ENCODE results near the gene SYNJ2. TPM values are rescaled to one million over a fixed set of nuclear protein-coding genes. Genes with fewer than 3 reads are reported as not detected.
A peak's percentile ranks its signal among the peaks of the same experiment; 100 is the strongest.

Gene SYNJ2
- total RNA-seq, 1 donor from 2014 or later = 60.3 TPM

DNA sequence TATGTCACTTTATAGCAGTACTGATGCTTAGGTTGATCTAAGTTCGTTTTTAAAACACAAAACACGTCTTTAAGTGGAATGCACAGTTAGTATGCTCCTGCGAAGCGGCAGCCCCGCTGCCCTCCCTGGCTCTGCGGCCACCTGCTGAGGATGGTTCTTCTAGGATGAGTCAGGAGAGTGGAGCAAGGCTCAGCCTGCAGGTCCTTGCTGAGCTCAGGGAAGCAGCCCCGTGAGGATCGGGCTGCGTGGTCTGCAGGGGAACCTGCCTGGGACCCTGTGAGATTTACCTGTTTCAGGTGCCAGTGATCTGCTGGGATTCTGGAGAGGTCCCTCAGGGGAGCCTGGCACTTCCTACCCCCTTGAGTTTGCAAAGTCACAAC lies 57.5 kb downstream of the SYNJ2 start:
- no peak for DNase-seq (ENCODE audit: low read depth, low spot score)

DNA sequence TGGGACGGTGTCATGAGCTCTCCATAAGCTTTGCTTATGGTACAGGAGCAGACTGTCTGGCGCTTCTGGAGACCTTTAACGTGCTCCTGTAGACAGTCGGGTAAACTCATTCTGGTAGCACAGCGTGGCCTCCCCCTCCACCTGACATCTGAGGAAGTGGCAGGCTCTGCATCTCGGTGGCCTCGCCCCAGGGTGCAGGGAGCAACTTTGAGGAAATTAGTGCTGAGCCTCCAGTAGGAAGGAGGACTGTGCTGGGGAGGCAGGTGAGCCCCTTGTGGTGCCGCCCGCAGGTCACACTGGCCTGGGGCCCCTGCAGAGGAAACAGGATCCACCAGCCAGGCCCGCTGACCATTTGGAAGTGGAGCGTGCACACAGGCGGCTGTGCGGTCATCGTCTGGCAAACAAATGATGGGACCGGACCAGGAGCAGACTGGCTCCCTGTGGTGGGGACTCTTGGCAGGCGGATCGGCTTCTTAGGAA lies 57.9 kb downstream of the SYNJ2 start:
- no peak for DNase-seq (ENCODE audit: low read depth, low spot score)

DNA sequence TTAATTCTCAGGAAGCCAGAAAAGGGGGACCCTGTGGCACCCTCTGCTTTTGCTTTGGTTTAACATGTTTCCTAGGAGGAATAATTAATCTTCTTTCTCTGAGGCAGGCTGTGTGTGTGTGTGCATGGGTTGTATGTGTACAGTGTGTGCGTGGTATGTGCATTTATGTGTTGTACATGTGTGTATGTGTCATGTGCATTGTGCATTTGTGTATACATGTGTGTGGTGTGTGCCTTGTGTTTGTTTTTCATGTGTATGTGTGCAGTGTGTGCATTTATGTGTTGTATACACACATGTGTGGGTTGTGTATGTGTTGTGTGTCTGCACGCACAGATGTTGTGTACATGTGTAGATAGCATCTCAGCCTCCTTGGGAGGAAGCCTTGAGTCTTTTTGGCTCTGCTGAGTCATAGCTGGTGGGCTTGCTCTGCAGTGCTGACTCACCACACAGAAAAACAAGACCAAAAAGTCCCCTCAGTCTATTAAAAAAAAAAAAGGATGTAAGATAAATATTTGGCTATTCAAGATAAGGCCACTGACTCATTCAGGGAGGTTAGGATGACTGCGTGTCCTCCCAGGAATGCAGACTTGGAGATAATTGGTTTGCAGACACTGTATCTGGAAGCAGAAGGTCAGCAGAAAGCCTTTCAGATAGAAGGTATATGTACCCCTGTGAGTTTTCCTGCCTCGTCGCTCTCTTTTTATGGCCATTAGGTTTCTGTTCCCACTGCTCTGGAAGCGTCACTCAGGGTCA lies 58.6 kb downstream of the SYNJ2 start:
- DNase-seq (ENCODE audit: low read depth, low spot score) = peak; percentile 96

DNA sequence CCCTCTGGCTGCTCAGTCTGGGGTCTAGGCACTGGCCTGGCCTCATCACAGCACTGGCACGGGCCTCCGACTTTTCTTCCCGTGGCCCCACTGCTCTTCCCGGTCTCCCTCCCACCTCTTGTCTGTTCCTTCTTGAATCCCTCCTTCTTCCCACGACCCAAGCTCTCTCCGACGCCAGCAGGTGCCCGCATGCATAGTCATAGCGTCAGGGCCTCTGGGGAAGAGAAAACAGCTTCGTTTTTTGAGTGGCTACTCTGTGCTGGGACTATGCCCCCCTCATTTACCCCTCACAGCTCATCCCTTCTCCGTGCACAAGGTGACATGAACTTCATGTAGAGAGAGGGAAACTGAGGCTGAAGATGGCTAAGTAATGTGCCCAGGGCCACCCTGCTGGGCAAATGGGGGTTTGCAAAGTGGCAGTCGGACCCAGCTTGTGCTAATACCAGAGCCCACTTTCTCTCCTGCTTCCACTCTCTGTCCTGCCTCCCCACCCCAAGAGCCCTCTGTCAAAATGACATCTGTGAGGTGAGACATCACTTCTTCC lies 59.2 kb downstream of the SYNJ2 start:
- peak; percentile 71 for DNase-seq (ENCODE audit: low read depth, low spot score)

DNA sequence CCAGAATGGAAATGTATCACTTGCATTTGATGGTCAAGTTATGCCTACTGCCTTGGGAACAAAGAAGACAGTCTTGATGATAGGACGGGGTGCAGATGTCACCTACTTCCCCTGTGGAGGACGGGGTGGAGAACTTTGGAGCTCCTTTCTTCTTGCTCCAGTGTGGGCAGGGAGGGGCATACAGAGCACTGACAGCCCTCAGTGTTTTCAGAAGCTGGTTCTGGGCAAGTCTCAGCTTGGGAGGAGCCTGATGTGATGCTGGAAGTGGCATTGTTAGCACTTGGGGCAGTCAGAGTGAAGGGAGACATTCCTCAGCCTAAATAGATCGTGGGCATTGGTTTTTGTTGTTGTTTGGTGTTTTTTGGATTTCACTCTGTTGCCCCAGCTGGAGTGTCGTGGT lies 59.7 kb downstream of the SYNJ2 start:
- no peak for DNase-seq (ENCODE audit: low read depth, low spot score)

DNA sequence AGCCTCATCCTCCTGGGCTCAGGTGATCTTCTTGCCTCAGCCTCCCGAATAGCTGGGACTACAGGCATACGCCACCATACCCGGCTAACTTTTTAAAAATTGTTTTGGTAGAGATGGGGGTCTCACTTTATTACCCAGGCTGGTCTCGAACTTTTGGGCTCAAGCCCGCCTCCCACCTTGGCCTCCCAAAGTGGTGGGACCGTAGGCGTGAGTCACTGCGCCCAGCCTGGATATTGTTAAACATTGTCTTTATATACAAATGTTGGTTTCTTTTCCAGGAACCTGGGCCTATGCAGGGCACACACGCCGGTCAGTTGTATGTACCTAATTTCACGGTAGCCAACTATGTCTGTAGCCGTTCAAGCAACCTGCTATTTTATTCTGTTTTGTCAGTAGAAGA lies 60.1 kb downstream of the SYNJ2 start:
- no peak for DNase-seq (ENCODE audit: low read depth, low spot score)

DNA sequence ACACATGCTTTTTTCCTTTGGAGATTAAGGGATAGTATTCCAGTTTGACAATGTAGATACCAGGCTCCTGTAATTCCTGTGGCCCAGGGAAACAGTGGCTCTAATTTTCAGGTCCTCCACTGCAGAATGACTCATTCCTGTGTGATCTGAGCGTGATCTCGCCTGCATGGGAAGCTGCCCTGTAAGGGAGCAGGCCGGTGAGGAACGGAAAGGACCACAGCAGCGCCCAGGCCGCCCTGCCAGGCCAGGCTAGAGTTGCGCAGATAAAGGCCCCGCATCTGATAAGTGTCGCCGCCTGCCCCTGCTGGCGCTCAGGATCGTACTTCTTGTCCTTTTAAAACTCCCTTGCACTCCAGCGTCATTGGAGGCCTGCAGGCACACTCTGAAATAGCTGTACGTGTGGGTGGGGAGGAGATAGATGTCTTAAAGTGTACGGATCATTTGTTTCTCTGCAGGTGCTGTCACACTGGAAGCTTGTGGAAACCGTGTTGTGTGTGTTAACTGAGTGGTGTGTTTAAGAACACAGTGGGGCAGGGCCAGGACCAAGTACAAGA lies 60.7 kb downstream of the SYNJ2 start:
- DNase-seq (ENCODE audit: low read depth, low spot score) = peak; percentile 71

DNA sequence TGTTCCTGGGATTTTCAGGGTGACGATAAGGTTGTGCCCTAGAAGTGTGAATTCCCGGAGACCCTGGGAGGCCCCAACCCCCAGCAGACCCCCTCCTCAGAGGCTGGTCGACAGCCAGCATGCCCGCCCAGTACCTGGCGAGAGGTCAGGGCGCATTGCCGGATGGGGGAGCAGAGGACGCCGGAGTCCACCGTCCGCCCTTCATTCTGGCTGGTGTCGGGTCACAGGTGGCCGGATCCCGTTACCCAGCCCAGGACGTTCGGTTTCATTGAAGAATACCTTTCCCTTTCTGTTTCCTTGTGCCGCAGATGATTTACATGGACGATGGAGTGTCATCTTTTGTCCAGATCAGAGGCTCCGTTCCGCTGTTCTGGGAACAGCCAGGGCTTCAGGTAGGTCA lies 61.3 kb downstream of the SYNJ2 start:
- DNase-seq (ENCODE audit: low read depth, low spot score) = no peak

DNA sequence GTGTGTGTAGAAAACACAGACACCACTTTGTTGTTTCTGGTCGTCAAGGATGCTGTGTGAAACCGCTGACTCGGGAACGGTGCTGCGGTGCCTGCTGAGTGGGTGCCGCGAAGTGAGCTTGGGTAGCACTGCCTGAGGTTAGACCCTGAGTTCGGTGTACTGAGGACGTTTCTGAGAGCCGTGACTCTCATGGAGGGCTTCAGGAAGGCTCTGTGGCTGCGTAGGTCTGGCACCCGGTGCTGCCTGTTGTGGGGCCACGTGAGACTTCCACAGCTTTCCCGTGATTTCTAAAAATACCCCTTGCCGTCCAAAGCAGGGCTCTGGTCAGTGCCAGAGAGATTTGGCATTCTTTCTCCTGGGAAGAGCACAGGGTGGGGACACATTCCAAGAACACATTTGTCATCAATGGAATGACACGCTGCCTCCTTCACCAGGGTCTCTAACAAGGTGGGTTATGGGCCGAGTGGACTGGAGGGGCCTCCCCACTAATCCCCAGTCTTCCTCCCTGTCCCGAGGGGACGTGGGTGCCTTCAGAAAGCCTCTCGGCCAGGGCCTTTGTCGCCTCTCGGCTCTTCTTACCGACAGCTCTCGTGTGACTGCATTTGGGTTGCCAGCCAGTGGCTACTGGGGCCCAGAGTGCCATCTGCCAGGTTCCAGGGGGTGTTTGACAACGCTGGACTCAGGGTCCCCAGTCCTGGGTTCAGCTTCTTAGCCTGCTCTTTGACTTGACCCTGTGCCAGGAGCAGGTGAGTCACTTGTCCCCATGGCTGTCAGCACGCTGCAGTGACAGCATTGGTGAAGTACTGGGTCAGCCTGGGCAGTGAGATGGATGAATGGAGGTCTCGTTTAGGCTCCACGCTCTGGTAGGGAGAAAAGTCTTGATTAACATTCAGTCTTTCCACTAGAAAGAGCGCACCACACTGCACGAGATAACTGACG lies 62.2 kb downstream of the SYNJ2 start:
- no peak for DNase-seq (ENCODE audit: low read depth, low spot score)

DNA sequence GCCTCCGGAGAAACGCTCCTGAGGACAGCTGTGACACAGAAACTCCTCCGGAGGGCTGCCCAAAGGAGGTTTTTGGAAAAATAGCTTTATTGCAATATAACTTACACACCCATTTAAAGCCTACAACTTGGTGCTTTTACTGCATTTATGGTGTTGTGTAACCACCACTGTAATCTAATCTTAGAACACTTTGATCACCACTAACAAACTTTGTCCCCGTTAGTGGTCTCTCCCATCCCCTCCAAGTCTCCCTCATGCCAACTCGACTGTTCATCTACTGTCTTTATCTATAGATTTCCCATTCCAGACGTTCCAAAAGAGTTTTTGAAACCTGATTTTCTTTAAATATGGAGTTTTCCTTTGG lies 62.8 kb downstream of the SYNJ2 start:
- no peak for DNase-seq (ENCODE audit: low read depth, low spot score)

DNA sequence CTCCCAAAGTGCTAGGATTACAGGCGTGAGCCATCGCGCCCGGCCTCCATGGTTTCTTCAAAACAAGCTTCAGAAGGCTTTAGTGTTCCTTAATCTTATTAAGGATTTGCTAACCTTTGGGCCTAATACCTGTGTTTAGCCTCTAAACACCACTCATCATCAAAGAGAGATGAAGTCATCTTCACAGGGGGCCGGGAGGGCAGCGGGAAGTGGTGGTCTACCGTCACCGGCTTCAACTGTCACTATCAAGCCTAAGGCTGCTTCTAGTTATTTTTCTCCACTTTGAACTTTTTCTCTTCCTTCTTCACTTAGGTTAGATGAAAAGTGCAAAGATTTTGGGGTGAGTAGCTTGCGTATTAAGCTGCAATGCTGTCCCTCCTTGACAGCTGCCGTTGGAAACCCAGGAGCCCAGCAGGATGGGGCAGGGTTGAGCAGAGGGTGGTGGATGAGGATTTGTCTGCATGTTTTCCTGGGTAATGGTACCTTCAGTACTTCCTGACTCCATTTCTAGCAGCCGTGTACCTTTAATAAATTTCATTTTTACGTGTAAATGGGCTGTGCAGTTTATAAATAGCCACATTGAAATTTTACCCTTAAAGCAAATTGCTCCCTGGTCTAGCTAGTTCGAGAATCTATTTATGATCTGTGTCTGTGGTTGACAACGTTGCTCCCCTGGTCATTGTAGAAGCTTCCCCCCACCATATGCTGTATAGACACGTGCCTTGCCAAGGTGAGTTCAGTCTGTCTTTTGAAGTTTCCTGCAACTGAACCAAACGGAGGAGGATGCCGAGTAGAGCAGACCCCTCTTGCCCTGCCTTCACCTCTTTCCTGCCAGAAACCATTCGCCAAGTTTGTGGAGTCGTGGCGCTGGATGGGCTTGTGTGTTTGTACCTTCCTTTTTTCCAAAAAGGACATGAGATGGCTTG lies 64.8 kb downstream of the SYNJ2 start:
- DNase-seq (ENCODE audit: low read depth, low spot score) = no peak

DNA sequence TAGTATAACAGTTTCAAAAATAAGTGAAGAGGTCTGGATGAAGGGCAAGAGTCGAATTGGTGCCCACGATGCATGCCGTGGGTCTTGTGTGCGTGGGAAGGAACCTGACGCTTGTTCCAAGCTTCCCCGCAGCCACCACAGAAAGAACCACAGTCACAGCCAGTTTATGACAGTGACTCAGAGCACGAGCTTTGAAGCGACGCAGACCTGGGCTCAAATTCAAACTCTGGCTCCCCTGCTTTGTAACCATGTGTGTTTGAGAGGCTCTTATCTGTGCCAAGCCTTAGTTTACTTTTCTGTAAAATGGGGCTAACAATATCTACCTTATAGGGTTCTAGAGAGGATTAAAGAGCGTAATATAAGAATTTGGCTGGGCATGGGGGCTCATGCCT lies 65.5 kb downstream of the SYNJ2 start:
- no peak for DNase-seq (ENCODE audit: low read depth, low spot score)

DNA sequence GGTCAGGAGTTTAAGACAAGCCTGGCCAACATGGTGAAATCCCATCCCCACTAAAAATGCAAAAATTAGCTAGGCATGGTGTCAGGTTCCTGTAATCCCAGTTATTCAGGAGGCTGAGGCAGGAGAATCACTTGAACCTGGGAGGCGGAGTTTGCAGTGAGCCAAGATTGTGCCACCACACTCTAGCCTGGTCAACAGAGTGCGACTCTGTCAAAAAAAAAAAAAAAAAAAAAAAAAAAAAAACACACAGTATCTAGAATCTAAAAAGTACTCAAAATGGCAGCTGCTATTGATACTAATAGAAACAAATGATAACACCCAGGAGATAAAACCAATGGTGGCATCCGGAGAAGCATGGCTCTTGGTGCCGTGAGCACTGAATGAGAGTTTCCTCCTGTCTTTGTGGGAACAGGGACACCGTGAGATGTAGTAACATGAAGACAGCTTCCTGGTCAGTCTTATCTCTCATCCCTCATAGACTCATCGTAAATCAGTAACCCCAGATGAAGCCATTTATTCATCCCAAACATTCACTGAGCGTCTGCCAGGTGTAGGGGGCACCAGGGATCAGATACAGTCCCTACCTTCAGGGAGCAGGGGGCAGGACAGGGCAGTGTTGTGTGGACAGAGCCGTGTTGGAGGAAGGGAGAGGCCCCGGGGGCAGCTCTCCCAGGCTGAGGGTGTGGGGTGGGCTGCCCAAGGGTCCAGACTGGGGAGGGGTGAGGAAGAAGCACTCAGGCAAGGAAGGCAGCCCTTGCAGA lies 66.1 kb downstream of the SYNJ2 start:
- no peak for DNase-seq (ENCODE audit: low read depth, low spot score)

DNA sequence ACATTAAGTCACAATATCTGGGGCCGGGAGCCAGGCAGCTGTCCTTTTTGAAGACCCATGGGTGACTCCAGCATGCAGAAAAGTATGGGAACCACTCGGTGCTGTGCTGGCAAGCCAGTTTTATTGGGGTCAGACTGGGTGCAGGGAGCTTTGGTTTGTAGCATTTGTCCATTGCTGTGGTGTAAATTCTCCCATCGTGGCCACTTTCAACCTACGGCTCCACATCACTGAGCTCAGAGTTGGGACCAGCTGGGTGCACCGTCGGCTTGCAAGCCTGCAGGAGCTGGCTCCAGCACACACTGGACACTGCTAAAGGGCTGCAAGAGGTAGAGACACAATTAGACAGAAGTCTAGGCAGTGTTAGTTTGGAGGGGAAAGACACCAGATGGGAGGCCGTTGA lies 66.9 kb downstream of the SYNJ2 start:
- no peak for DNase-seq (ENCODE audit: low read depth, low spot score)

DNA sequence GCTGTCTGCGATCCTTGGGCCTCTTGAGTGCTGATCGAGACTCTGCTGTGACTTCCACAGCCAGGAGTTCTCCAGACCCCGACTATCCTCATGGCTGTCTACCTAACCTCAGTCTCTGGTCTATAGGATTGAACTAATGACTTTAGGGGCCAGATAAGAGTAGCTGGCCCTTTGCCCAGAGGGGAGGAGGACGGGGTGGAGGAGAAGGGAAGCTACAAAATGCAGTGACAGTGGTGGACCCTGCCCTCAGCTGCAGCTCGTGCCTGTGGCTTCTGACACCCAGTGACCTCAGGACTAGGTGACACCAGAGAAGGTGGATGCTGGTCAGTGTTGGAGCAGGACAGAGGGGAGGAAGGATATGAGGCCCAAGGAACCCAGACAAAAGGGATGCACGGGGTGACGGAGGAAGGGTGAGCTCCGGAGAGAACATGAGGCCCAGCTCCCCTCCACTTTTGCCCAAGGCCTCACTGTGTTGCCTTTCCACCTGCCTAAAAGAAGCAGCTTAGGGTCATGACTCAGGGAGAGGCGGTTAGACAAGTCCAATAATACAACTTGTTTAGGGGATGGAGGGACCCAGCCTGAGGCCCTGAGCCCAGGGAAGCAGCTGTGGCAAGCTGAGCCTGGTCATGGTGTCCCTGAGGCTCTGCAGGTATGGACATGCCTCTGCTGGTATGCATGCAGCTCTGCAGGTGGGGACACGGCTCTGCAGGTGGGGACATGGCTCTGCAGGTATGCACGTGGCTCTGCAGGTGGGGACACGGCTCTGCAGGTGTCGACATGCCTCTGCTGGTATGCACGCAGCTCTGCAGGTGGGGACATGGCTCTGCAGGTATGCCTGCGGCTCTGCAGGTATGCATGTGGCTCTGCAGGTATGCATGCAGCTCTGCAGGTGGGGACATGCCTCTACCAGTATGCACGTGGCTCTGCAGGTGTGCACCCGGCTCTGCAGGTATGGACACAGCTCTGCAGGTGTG lies 67.7 kb downstream of the SYNJ2 start:
- DNase-seq (ENCODE audit: low read depth, low spot score) = no peak

DNA sequence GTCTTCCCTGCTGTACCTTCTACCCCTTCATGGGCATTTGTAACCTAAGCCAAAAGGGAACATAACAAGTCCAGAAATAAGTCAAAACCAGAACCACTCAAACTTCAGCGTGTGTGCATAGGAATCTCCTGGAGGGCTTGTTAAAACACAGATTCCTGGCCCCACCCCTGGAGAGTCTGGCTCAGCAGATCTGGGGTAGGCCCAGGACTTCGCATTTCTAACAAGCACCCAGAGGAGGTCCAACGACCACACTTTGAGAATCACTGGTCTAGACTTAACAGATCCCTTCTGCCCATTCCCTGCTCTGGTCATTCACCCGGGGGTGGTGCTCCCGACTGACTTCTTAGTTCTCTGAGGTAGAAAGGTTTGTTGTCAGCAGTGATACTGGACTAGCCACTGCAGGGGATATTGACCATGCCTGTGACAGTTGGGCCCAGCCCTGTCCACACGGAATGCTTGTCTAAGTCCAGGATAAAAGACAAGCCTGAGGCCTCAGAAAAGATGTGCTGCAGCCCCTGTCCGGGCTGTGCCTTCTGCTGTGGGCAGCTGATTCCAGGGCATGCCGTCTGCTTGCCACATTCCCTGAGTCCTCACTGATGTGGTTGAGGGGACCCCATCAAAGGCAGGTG lies 68.6 kb downstream of the SYNJ2 start:
- no peak for DNase-seq (ENCODE audit: low read depth, low spot score)

DNA sequence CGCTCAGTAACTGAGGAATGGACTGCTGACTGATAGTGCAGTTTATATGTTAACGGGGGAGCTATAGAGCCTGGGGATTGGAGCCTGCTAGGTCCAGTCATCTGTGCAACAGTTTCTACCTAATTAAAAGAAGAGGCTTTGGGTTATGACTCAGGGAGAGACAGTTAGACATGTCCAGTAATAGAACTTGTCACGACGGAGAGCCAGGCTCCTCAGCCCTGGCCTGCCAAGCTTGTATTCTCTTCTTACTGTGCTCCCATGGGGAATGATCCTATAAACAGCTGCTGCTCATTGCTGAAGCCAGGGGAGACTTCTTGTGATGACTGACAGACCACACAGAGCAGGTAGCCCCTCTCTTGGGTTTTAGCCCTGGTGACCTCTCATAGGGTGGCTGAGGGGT lies 69.3 kb downstream of the SYNJ2 start:
- no peak for DNase-seq (ENCODE audit: low read depth, low spot score)

DNA sequence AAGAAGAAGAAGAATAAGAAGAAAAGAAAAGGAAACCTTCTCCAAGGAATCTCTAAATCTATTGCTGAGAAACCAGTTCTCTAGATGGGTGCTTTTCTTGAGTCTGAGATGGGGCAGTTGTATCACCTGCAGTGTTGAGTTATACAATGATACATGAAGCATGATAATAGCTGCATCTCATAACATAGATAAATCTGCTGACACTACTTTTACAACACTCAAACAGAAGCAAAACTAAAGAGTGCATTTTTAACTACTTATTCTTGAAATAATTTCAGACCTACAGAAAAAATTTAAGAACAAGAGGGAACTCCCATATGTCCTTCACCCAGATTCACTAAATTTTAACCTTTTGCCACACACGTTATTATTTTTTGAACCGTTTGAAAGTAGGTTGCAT lies 70.3 kb downstream of the SYNJ2 start:
- DNase-seq (ENCODE audit: low read depth, low spot score) = no peak
